GM12878 (cell line): ENCODE data around the gene PTCHD4. TPM values are rescaled to one million over a fixed set of nuclear protein-coding genes. Genes with fewer than 3 reads are reported as not detected.

ENCODE experiments used
- ATAC-seq: fragments of 200-7000 bp; cut with Tn5 transposase; 3 replicates; pipeline ENCODE4 v1.9.1; 2020; ENCODE audit warnings: mild to moderate bottlenecking, moderate library complexity
- BruUV-seq: library from RNA; stranded (reverse); fragments of 400-500 nt; replicated peaks from 2 replicates; lab custom pipeline; 2021; lab: Mats Ljungman, UMichigan
- CTCF ChIA-PET: fragments of 300-600 bp; sonication (Branson Sonifier 250); formaldehyde crosslinking; extraction: SDS; loops from one replicate; lab custom pipeline; 2021; ENCODE audit warnings: inconsistent platforms; lab: Yijun Ruan, JAX
- POLR2A ChIA-PET: fragments of 350-600 bp; formaldehyde crosslinking; extraction: SDS; loops from one replicate; lab custom pipeline; 2021; ENCODE audit warnings: inconsistent platforms; lab: Charles Lee
- RAD21 ChIA-PET: fragments of 300-600 bp; sonication (Branson Sonifier 250); formaldehyde crosslinking; loops from one replicate; lab custom pipeline; 2023; ENCODE audit warnings: antibody characterized with exemption; ENCODE audit not compliant: unreplicated experiment; lab: Charles Lee
- SMC1A ChIA-PET: fragments of 300-600 bp; sonication (Branson Sonifier 250); formaldehyde crosslinking; loops from one replicate; lab custom pipeline; 2023; ENCODE audit not compliant: unreplicated experiment, uncharacterized antibody; lab: Charles Lee
- DNase-seq: peaks from one replicate; pipeline ENCODE4 v3.0.0-alpha.2; 2011; ENCODE audit warnings: low read depth, low spot score
- FAIRE-seq: peaks from 3 replicates; lab custom pipeline; 2011; peaks lifted over from hg19 to GRCh38; lab: Jason Lieb, UNC
- H2AFZ ChIP-seq: 2 replicates; pipeline ENCODE4 v1.6.0; 2011; ENCODE audit warnings: low read depth, low read length, control low read depth; ENCODE audit not compliant: control insufficient read depth
- H3K27ac ChIP-seq: 2 replicates; pipeline ENCODE4 v1.5.1; 2011; ENCODE audit warnings: control low read depth; ENCODE audit not compliant: control insufficient read depth, insufficient read depth
- H3K27me3 ChIP-seq, 2 experiments: replicated peaks in 1 of 2; 2 replicates each; pipeline versions ENCODE4 v1.6.0 to v1.6.1; 2011; ENCODE audit warnings: low read length in 1 of 2; ENCODE audit not compliant: control insufficient read depth in 2 of 2, insufficient read depth in 2 of 2
- H3K36me3 ChIP-seq, 2 experiments: 2 replicates each; pipeline ENCODE4 v1.5.1; 2011; ENCODE audit warnings: low read length in 1 of 2; ENCODE audit not compliant: control insufficient read depth in 2 of 2, insufficient read depth in 2 of 2
- H3K4me1 ChIP-seq: 2 replicates; pipeline ENCODE4 v1.6.1; 2011; ENCODE audit warnings: mild to moderate bottlenecking, low read length, moderate library complexity, mixed read lengths; ENCODE audit not compliant: control insufficient read depth, insufficient read depth
- H3K4me2 ChIP-seq: 2 replicates; pipeline ENCODE4 v1.6.0; 2011; ENCODE audit warnings: control low read depth; ENCODE audit not compliant: control insufficient read depth, insufficient read depth
- H3K4me3 ChIP-seq: fragments of 200-600 bp; sonication (generic); 2 replicates; pipeline ENCODE4 v1.5.1; 2016
- H3K79me2 ChIP-seq: 2 replicates; pipeline ENCODE4 v1.6.0; 2011; ENCODE audit warnings: low read length; ENCODE audit not compliant: control insufficient read depth, insufficient read depth
- H3K9ac ChIP-seq: 2 replicates; pipeline ENCODE4 v1.8.0; 2011; ENCODE audit warnings: low read length, control low read depth, mixed read lengths; ENCODE audit not compliant: control insufficient read depth, insufficient read depth
- H3K9me3 ChIP-seq: replicated peaks from 3 replicates; pipeline ENCODE4 v1.5.1; 2011; ENCODE audit warnings: mild to moderate bottlenecking, low read length; ENCODE audit not compliant: control insufficient read depth, insufficient read depth
- H4K20me1 ChIP-seq: 2 replicates; pipeline ENCODE4 v1.6.0; 2011; ENCODE audit not compliant: control insufficient read depth, insufficient read depth
- ATF2 ChIP-seq: IDR thresholded peaks from 2 replicates; pipeline ENCODE4 v1.6.1; 2012; ENCODE audit warnings: low read length, inconsistent platforms
- PBX3 ChIP-seq: IDR thresholded peaks from 2 replicates; pipeline ENCODE4 v1.6.1; 2011; ENCODE audit warnings: mild to moderate bottlenecking, low read depth, low read length, moderate library complexity; ENCODE audit not compliant: insufficient replicate concordance
- SUZ12 ChIP-seq: fragments of 200-600 bp; sonication (generic); IDR thresholded peaks from one replicate; pipeline ENCODE4 v1.6.1; 2018; ENCODE audit warnings: antibody characterized with exemption, mild to moderate bottlenecking; ENCODE audit not compliant: unreplicated experiment
- ZBTB4 ChIP-seq: fragments of 450-650 bp; formaldehyde crosslinking; IDR thresholded peaks from 2 replicates; pipeline ENCODE4 v1.4.0; 2022; ENCODE audit warnings: mild to moderate bottlenecking, moderate library complexity
- ZNF274 ChIP-seq: IDR thresholded peaks from one replicate; pipeline ENCODE4 v1.8.0; 2011; ENCODE audit not compliant: insufficient read length, insufficient read depth
- WGBS: methylation state at CpG from one replicate; pipeline ENCODE4 v1.1.6; 2016; ENCODE audit warnings: low lambda C conversion rate; ENCODE audit not compliant: insufficient replicate concordance, insufficient coverage; ENCODE audit errors: missing lambda C conversion rate; 5-methylcytosine and 5-hydroxymethylcytosine counted together
- in situ Hi-C: fragments of 300-500 bp; cut with MboI; formaldehyde crosslinking; loops from 9 replicates; pipeline ENCODE4 v1.14.3; 2018; ENCODE audit warnings: mixed read lengths
- intact Hi-C: fragments of 100-400 bp; cut with micrococcal nuclease; formaldehyde crosslinking; loops from one replicate; pipeline ENCODE4 v1.14.2; 2022; ENCODE audit not compliant: unreplicated experiment
- polyA plus RNA-seq, 11 experiments: library from polyadenylated mRNA; depleted of rRNA in 4 of 11; unstranded in 6 of 11; stranded (reverse) in 5 of 11; fragments of >200 nt; fragmentation: Nextera tagmentation in 4 of 11; fragmentation: Illumina TruSeq in 1 of 11; extraction: Ambion mirVana in 4 of 11; extraction: Trizol in 1 of 11; gene quantifications; 1 replicate in 1 of 11; 2 replicates in 10 of 11; pipeline versions ENCODE4 v1.2.1 to v1.2.3, GENCODE V29; 2011 to 2016; ENCODE audit warnings: inconsistent platforms in 2 of 11, missing spikeins in 2 of 11, low read depth in 1 of 11
- total RNA-seq, 4 experiments: library from RNA; depleted of rRNA in 3 of 4; stranded (reverse); fragments of >200 nt in 3 of 4; fragmentation: Illumina TruSeq in 1 of 4; extraction: Trizol in 1 of 4; gene quantifications; 2 replicates each; pipeline versions ENCODE4 v1.2.1 to v1.2.3, GENCODE V29; 2013 to 2021

The PTCHD4 gene
- total and polyA plus RNA-seq, 10 of the 15 experiments (the other 5 are each of a cell fraction or from before 2014, with no cell fraction given), result 0.02 to 0.17 (median 0.07) TPM; not detected in 3

- ChIA-PET RAD21 (no interaction called here), CTCF (no interaction called here), POLR2A (no interaction called here), SMC1A (no interaction called here)
- no peaks in the 10 kb centered on the region for H3K36me3 ChIP-seq
- no peak overlapping the region for H3K9ac ChIP-seq
- no peaks in the 10 kb centered on the region for H3K4me1 ChIP-seq
- WGBS, result 17% methylated on average over 3 of the region's 3 CpGs
- no peak overlapping the region for H3K27ac ChIP-seq
- intact Hi-C loops, result no loop called here
- DNase-seq (no peak), ATAC-seq (no peak), FAIRE-seq (no peak)
- no peak overlapping the region for H2AFZ ChIP-seq
- no peaks in the 10 kb centered on the region for H3K79me2 ChIP-seq
- H3K27me3 ChIP-seq, result peaks cover 3% of the 10 kb centered on the region in 2 experiments; a peak in 3 of 4 replicates
- in situ Hi-C loops, result no loop called here
- H4K20me1 ChIP-seq, result no peaks in the 10 kb centered on the region
- TF ChIP-seq SUZ12 (no peak), ATF2 (no peak), ZNF274 (no peak), PBX3 (no peak), ZBTB4 (no peak)
- BruUV-seq, result no TSS peak
- H3K4me2 ChIP-seq, result no peak overlapping the region
- no peaks in the 10 kb centered on the region for H3K9me3 ChIP-seq
- no peak overlapping the region for H3K4me3 ChIP-seq
Observed at GRCh38 chr6:48067148-48067712, 43.8 kb downstream of the PTCHD4 start.
